Ovary (tissue), 9 donors: ENCODE results near the gene KCNMB1. TPM values are rescaled to one million over a fixed set of nuclear protein-coding genes. Genes with fewer than 3 reads are reported as not detected.

ENCODE experiments used
- DNase-seq, 5 donors: peaks; one replicate each; pipeline ENCODE4 v3.0.0-alpha.2; 2019 to 2020
- H3K27ac ChIP-seq, 2 donors: fragments of 200-600 bp; one replicate each; pipeline versions ENCODE4 v1.5.1 to v1.8.0; 2019 to 2022
- H3K27me3 ChIP-seq: fragments of 200-600 bp; one replicate; pipeline ENCODE4 v1.8.0; 2022
- H3K36me3 ChIP-seq: fragments of 200-600 bp; sonication (generic); one replicate; pipeline ENCODE4 v1.5.1; 2019
- H3K4me1 ChIP-seq: one replicate; pipeline ENCODE4 v1.8.1; 2013; ENCODE audit warnings: mild to moderate bottlenecking, moderate library complexity; ENCODE audit not compliant: insufficient read depth
- H3K4me3 ChIP-seq: fragments of 200-600 bp; sonication (generic); one replicate; pipeline ENCODE4 v1.5.1; 2017
- H3K9me3 ChIP-seq, 2 donors: fragments of 200-600 bp in 1 of 2; sonication (generic) in 1 of 2; one replicate each; pipeline versions ENCODE4 v1.5.1 to v1.8.1; 2013 to 2019; ENCODE audit warnings: mild to moderate bottlenecking in 1 of 2, moderate library complexity in 1 of 2
- CTCF ChIP-seq, 3 donors: fragments of 450-650 bp in 2 of 3; fragments of 200-600 bp in 1 of 3; IDR thresholded peaks; one replicate each; pipeline versions ENCODE4 v1.5.1 to v1.8.0; 2016 to 2022; ENCODE audit warnings: antibody characterized with exemption in 3 of 3, mild to moderate bottlenecking in 1 of 3
- EP300 ChIP-seq: sonication (generic); formaldehyde crosslinking; IDR thresholded peaks from one replicate; pipeline ENCODE4 v1.6.1; 2017; ENCODE audit warnings: antibody characterized with exemption
- POLR2A ChIP-seq: fragments of 450-650 bp; IDR thresholded peaks from one replicate; pipeline ENCODE4 v1.6.1; 2017; ENCODE audit warnings: antibody characterized with exemption, mild to moderate bottlenecking, moderate library complexity
- WGBS, 3 donors: extraction: QIAGEN DNeasy Blood & Tissue Kit in 1 of 3; methylation state at CpG; one replicate each; pipeline versions ENCODE4 v1.1.5 to v1.1.7; 2013 to 2017; 5-methylcytosine and 5-hydroxymethylcytosine counted together
- intact Hi-C, 4 donors: fragments of 100-400 bp; cut with DNase I; formaldehyde crosslinking; loops; one replicate each; pipeline versions ENCODE4 v1.11.0 to v1.15.1; 2022 to 2023
- polyA plus RNA-seq, 2 donors: library from polyadenylated mRNA; stranded (reverse); fragments of 200-250 nt in 1 of 2; fragments of 350-450 nt in 1 of 2; fragmentation: Illumina TruSeq in 1 of 2; extraction: RNeasy Lipid Tissue Mini Kit (QIAGEN cat#74804) in 1 of 2; gene quantifications; one replicate each; pipeline ENCODE4 v1.2.3, GENCODE V29; 2013 to 2014
- total RNA-seq, 7 donors: library from RNA; depleted of rRNA in 2 of 7; stranded (reverse); fragments of >200 nt in 2 of 7; fragmentation: NEBNext Ultra II Directional in 3 of 7; extraction: Animal tissue kit (Norgen Biotek cat#: 25700) in 3 of 7; gene quantifications; one replicate each; pipeline versions ENCODE4 v1.1.0 to v1.2.4, GENCODE V29; 2016 to 2023
- donor health status: DM: no; HTN: no; CAD: no; lungs with moderate emphysema.
- donor health status: DM: no; HTN: no; CAD: no.
- donor health status: Bipolar disorder and iron deficiency.
- donor health status: DM: yes; HTN: yes; CAD: no.
- donor health status: DM: no; HTN: no; CAD: no.
- donor health status: DM: yes; HTN: yes; CAD: no.

The KCNMB1 gene
- total and polyA plus RNA-seq, 9 donors, result 0.24 to 13.6 (median 2.7) TPM

GRCh38 chr5:170353011-170353761 lies 36.0 kb downstream of the KCNMB1 start:
- Histone ChIP-seq H3K27ac (peak overlapping the region in 1 of 2 donors; percentile 6), H3K4me1 (peaks cover 12% of the 10 kb centered on the region), H3K9me3 (no peaks in the 10 kb centered on the region), H3K4me3 (no peak overlapping the region), H3K36me3 (no peaks in the 10 kb centered on the region), H3K27me3 (no peaks in the 10 kb centered on the region)
- WGBS, 3 donors, result 14 to 18% (median 16%) methylated on average over 18 of the region's 18 CpGs
- intact Hi-C loops, result no loop called here
- TF ChIP-seq CTCF (IDR thresholded peaks at IDR 0.05), result no peak
- no peak for TF ChIP-seq EP300
- TF ChIP-seq POLR2A, result no peak
- DNase-seq, result peak in 1 of 5 donors; percentile 46

GRCh38 chr5:170348137-170348633 lies 41.0 kb downstream of the KCNMB1 start:
- peaks cover 4% of the 10 kb centered on the region for H3K4me1 ChIP-seq
- H3K4me3 ChIP-seq, result no peak overlapping the region
- H3K27me3 ChIP-seq, result no peaks in the 10 kb centered on the region
- 6 to 11% (median 10%) methylated on average over 11 of the region's 11 CpGs for WGBS, 3 donors
- no peak overlapping the region for H3K27ac ChIP-seq
- no peak for DNase-seq
- intact Hi-C loops, result loop anchor here in 2 of 4 donors (2.0 to 5.0 kb wide), 3 partner anchors 81 to 121 kb away; no protein-coding TSS in a partner anchor
- peak in 2 of 3 donors; percentile 51 to 62 for TF ChIP-seq CTCF (IDR thresholded peaks at IDR 0.05)
- no peak for TF ChIP-seq POLR2A
- no peaks in the 10 kb centered on the region for H3K36me3 ChIP-seq
- H3K9me3 ChIP-seq, result no peaks in the 10 kb centered on the region

GRCh38 chr5:170347022-170347567 lies 42.1 kb downstream of the KCNMB1 start:
- Histone ChIP-seq H3K27me3 (no peaks in the 10 kb centered on the region), H3K36me3 (no peaks in the 10 kb centered on the region), H3K27ac (no peak overlapping the region), H3K4me3 (no peak overlapping the region), H3K4me1 (peaks cover 3% of the 10 kb centered on the region), H3K9me3 (no peaks in the 10 kb centered on the region)
- no peak for DNase-seq
- intact Hi-C loops, result loop anchor here in 1 of 4 donors (5.0 kb wide), 2 partner anchors 80 to 120 kb away; no protein-coding TSS in a partner anchor
- WGBS, 3 donors, result 93 to 96% (median 94%) methylated on average over 9 of the region's 9 CpGs
- TF ChIP-seq CTCF (IDR thresholded peaks at IDR 0.05) (no peak), EP300 (no peak), POLR2A (no peak)

- Histone ChIP-seq H3K4me1 (peaks cover 3% of the 10 kb centered on the region), H3K27ac (no peak overlapping the region), H3K36me3 (no peaks in the 10 kb centered on the region), H3K27me3 (no peaks in the 10 kb centered on the region), H3K9me3 (no peaks in the 10 kb centered on the region), H3K4me3 (no peak overlapping the region)
- TF ChIP-seq CTCF (IDR thresholded peaks at IDR 0.05), result no peak
- TF ChIP-seq POLR2A, result no peak
- no peak for TF ChIP-seq EP300
- no peak for DNase-seq
- 98 to 100% (median 99%) methylated on average over 1 of the region's 1 CpG for WGBS, 3 donors
- intact Hi-C loops, result loop anchor here in 1 of 4 donors (5.0 kb wide), 2 partner anchors 79 to 119 kb away; no protein-coding TSS in a partner anchor
Observed at GRCh38 chr5:170345971-170346370, 43.2 kb downstream of the KCNMB1 start.
